Fibroblast of the aortic adventitia (primary cell): Measurements from ENCODE around the gene DEDD2. TPM values are rescaled to one million over a fixed set of nuclear protein-coding genes. Genes with fewer than 3 reads are reported as not detected.
A peak's percentile ranks its signal among the peaks of the same experiment; 100 is the strongest.

Source experiments
- DNase-seq: peaks from one replicate; pipeline ENCODE4 v3.0.0-alpha.2; 2010; ENCODE audit warnings: low read depth
- H3K4me3 ChIP-seq: 2 replicates; pipeline ENCODE4 v1.5.1; 2011; ENCODE audit warnings: low read depth, mild to moderate bottlenecking, control low read depth, low read length, moderate library complexity
- total RNA-seq: library from RNA; depleted of rRNA; stranded (reverse); fragments of >200 nt; gene quantifications from 2 replicates; pipeline ENCODE4 v1.2.3, GENCODE V29; 2012; ENCODE audit warnings: low replicate concordance
- TF ChIP-seq, protein P1 (sequence below): IDR thresholded peaks from 2 replicates; pipeline ENCODE4 v1.5.1; 2011; ENCODE audit warnings: mild to moderate bottlenecking, low read length, control low read depth, inconsistent platforms; ENCODE audit not compliant: insufficient read depth

DEDD2 gene
- total RNA-seq, 1 donor, result 11.1 TPM

DNA sequence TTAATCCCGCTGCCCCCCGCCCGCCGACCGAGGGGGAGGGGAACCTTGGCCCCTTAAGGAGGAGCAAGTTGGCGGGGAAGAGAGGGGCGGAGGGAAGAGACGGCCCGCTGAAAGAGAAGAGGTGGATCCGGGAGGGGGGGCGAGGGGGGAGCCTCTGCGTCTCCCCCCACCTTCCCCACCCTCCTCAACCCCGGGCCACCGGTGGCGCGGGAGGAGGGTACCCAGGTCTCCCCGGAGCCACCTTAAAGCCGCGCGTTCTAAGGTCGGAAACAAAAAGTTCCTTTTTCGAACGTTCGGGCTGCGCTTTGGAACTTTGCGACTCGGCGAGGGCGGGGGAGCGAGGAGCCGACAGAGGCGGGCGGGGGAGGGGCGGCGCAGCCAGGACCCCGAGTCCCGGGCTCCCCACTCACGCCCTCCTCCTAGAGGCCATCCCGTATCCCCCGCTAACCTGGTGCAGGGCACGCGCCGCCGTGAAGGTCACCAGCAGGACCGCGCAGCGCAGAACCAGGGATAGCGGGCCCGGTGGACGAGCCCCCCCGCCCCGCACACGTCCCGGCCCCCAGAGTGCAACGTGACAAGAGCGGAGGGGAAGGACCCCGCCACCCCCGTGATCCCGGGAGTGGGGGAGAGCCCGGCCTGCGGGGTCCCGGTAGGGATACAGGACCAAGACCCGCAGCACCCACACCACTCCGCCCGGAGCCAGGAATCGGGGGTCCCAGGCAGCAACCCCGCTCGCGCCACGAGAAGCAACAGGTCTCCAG, 36.8 kb upstream of the DEDD2 start:
- DNase-seq, result no peak
- H3K4me3 ChIP-seq, result peak overlapping the region; percentile 96
- TF ChIP-seq, protein P1, sequence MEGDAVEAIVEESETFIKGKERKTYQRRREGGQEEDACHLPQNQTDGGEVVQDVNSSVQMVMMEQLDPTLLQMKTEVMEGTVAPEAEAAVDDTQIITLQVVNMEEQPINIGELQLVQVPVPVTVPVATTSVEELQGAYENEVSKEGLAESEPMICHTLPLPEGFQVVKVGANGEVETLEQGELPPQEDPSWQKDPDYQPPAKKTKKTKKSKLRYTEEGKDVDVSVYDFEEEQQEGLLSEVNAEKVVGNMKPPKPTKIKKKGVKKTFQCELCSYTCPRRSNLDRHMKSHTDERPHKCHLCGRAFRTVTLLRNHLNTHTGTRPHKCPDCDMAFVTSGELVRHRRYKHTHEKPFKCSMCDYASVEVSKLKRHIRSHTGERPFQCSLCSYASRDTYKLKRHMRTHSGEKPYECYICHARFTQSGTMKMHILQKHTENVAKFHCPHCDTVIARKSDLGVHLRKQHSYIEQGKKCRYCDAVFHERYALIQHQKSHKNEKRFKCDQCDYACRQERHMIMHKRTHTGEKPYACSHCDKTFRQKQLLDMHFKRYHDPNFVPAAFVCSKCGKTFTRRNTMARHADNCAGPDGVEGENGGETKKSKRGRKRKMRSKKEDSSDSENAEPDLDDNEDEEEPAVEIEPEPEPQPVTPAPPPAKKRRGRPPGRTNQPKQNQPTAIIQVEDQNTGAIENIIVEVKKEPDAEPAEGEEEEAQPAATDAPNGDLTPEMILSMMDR, result no peak

DNA sequence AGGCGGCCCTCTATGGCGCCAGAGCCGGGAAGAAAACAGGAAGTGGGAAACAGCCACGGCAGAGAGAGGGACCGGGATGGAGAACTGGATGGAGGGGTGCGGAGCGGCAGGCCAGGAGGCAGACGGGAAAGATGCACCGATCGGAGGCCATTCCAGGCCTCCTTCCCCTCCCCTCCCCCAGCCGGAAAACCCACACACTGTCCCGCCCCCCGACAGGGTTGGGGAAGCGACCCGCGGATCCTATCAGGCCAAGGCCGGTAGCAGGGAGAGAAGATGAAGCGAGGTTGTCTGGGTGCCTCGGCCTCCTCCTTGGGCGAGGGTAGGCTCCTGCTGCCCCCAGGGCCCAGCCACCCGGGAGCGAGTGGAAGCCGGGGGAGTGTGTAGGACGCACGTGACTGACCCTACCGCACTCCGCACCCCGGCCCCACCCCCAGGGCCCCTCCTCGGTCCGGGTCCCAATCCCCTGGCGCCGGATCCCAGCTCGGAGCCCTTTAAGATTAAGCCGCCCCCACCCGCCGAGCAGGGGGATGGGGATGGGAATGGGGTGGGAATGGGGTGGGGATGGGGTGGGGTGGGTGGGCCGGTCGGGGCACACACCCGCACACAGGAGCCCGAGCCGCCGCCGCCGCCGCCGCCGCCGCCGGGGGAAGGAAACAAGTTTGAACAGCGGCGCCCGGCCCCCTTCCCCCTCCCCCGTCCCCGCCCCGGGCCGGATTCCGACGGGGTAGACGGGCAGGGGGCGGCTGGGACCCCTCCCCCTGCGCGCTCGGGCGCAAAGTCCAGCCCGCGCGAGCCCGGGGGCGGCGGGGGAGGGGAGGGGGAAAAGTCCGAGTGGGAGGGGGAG, 36.0 kb upstream of the DEDD2 start:
- no peak for DNase-seq
- peak overlapping the region; percentile 96 for H3K4me3 ChIP-seq
- TF ChIP-seq, protein P1, result no peak

DNA sequence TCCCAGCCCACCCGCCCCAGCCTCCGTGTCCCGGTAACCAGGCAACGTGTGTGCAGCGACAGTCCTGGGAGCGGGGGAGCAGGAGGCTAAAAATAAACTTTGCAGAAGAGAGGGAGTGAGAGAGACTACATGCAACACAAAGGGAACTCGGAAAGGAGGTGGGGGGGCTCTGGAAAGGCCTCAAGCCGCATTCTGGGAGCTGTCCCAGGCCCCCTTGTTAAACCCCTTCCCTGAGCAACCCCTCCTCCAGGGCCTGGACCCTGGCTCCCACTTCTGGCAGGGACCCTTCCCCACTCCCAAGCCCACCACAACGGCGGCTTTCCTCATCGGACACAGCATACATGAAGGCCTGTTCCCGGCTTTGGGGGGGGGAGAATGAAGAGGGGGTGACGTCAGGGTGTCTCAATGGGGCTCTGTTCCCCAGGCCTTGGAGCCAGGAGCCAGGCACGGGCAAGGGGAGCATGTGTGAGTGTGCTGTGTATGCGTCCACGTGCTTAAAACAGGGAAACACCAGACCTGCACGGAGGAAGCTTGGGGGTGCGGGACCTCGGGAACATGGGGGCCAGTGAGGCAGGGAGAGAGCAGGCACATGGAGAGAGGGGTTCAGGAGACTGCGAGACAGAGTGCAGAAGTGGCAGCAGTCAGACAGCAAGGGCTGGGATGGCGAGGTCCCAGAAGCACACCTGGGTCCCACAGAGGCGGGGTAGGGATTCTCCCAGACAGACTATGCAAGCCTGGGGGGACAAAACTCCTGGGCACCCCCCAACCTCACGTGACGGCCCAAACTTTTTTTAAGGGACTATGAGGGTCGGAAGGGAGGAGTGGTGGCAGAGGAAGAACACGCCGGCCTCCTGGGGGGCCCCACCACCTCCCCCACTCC, 35.1 kb upstream of the DEDD2 start:
- peak overlapping the region; percentile 83 for H3K4me3 ChIP-seq
- TF ChIP-seq, protein P1, result no peak
- DNase-seq, result peak; percentile 54

DNA sequence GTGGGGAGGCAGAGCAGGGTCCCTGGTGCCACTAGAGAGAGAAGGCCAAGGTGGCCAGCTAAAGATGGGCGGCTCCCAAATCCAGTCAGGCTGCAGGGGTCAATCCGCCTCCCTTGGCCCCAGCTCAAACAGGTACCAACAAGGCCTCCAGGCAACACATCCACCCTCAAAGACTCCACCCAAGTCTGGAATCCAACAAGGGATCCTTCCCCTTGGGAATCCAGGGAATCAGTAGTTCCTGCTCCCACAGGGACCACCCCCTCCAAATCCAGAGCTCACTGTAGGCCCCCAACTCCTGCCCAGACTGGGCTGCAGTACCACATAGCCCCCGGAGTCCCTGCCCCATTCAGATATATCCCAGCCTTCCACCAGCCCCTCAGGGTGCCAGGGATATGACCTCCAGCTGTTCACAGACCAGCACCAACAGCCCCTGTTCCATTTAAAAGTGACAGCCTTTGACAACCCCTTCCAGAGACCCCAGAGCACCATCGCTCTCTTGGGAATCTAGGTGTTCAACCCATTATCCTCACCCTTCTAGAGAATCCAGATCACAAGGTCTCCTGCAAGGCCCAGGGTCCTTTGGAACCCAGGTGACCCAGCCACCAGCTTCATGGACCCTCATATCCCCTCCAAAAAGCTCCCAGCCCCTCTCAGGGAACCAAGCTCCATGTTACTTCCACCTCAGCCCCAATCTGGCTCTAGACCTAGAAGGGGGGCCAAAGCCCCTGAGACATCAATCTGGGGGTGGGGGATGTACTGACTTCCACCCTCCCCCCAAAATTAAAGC, 34.3 kb upstream of the DEDD2 start:
- DNase-seq, result no peak
- TF ChIP-seq, protein P1, result no peak
- peak overlapping the region; percentile 83 for H3K4me3 ChIP-seq

DNA sequence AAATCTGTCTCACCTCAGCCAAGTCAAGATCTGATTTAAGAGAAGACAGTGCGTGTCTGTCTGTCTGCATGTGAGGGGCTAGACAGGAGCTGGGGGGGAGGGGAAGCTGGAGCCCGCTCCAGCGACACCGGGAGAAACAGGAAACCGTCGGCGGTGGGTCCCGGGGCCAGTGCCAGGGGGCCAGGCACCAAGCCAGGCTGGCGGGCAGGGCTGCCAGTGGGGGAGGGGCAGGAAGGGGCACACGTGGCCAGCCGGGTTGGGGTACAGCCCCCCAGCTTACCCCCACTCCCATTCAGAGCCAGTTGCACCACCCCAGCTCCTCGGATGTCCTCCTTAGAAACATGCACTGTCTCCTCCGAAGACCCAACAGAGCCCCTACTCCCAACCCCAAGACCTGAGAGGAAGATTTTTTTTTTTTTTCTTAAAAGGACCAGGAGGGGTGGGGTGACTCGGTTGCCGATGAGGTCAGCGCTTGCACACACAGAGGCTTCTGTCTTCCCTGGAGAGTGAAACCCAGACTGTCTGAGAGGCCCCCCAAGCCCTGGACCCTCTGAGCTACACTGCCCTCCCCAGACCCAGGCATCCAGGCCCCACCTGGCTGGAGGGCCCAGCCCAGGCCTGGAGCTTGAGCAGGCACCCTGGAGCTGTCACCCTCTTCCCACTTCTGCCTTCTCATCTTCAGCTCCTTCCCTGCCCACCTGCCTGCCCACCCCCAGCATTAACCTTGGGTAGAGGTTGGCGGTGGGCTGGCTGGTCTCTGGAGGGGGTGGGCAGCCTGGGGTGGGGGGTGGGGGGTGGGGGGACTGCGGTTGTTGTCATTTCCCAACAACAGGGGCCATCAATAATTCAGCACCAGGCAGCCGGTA, 33.4 kb upstream of the DEDD2 start:
- peak; percentile 55 for DNase-seq
- peak overlapping the region; percentile 83 for H3K4me3 ChIP-seq
- TF ChIP-seq, protein P1, result no peak
